Measurements from ENCODE around the gene QPCTL.
A peak's percentile ranks its signal among the peaks of the same experiment; 100 is the strongest.
"Not testable (repeated sequence)": the region's sequence is repeated elsewhere in the genome, so short reads cannot be mapped to it uniquely, and the experiment has no call there.

The QPCTL gene

DNA sequence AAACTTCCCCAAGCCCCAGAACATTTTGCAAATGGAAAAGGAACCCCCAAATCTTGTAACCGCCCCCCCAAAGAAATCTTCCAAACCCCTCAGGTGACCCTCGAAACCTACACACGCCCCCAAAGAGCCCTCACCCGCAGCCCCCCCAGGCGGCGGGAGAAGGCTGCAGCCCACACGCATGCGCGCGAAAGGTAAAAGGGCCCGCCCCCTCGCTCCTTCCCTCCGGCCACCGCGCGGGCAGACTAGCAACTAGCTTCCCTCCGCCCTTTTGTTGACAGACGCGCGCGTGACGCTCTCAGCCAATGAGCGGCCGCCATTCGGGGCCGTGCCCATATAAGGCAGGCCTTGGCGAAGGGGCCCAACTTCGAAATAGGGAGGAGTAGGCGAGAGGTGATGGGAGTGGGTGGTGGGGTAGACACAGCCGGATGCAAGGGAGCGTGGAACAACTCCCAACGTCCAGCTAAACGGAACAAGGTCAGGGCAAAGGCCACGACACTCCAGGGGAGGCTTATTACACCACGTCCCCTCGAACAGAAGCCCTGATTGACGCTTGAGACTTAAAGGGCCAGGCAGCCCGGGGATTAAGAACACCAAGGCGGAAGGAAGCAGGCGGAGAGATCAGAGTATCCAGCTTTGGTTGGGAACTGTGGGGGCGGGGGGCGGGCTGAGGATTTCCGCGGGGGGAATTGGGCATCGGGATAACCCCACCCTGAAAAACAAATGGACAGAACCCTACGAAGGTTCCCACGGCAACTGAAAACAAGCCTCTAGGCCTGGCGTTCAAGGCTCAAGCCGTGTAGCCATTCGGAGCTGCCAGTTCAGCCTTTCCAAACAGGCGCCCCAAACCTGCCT lies 24.9 kb downstream of the QPCTL start:
- peak; percentile 26 for TF ChIP-seq CTCF (IDR thresholded peaks at IDR 0.05; ENCODE audit: low read depth, low read length)
- DNase-seq (ENCODE audit: low read depth in 2 of 2), result peak; percentile 99 to 100
- peak overlapping the region; percentile 72 to 73 for H3K4me3 ChIP-seq (replicated peaks in 1 of 2; ENCODE audit: low read depth in 2 of 2, low read length in 2 of 2)

GRCh38 chr19:45717983-45718650 lies 25.7 kb downstream of the QPCTL start:
- peak overlapping the region; percentile 26 to 35 for H3K4me3 ChIP-seq (replicated peaks in 1 of 2; ENCODE audit: low read depth in 2 of 2, low read length in 2 of 2)
- no peak for TF ChIP-seq CTCF (IDR thresholded peaks at IDR 0.05; ENCODE audit: low read depth, low read length)
- DNase-seq (ENCODE audit: low read depth in 2 of 2), result no peak

DNA sequence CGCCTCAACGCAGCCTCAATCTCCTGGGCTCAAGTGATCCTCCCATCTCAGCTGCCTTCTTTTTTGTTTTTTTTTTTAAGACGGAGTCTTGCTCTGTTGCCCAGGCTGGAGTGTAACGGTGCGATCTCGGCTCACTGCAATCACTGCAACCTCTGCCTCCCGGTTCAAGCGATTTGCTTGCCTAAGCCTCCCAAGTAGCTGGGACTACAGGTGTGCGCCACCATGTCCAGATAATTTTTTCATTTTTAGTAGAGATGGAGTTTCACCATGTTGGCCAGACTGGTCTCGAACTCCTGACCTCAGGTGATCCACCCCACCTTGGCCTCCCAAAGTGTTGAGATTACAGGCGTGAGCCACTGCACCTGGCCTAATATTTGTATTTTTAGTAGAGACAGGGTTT lies 27.6 kb downstream of the QPCTL start:
- not testable (repeated sequence) for DNase-seq (ENCODE audit: low read depth in 2 of 2); H3K4me3 ChIP-seq (replicated peaks in 1 of 2; ENCODE audit: low read depth in 2 of 2, low read length in 2 of 2)

DNA sequence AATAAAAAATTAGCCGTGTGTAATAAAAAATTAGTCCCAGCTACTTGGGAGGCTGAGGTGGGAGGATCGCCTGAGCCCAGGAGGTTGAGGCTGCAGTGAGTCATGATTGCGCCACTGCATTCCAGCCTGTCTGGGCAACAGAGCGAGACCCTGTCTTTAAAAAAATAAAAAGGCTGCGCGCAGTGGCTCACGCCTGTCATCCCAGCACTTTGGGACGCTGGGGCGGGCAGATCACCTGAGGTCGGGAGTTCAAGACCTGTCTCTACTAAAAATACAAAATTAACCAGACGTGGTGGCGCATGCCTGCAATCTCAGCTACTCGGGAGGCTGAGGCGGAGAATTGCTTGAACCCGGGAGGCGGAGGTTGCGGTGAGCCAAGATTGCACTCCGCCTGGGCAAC lies 36.2 kb downstream of the QPCTL start:
- not testable (repeated sequence) for DNase-seq (ENCODE audit: low read depth in 2 of 2); H3K4me3 ChIP-seq (replicated peaks in 1 of 2; ENCODE audit: low read depth in 2 of 2, low read length in 2 of 2)

DNA sequence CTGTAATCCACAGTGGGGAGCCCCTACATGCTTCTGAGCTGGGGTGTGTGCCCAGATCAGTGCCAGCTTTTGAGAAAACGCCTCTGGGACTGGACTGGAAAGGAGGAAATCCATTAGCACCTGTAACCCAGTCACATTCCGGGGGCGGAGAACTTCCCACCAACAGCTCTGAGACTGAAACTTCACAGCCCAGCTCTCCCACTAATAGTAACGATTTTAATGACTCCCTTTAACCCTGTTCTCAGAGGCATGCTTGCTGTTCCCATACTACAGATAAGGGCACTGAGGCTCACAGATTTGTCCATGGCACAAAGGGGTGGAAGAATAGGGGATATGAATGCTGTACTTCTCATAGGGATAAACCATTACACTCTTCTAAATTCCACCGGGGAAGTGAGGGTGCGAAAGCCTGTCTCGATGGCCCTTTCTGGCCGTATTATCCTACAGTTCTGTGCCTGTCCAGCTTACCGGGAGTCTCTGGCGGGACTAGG lies 37.4 kb downstream of the QPCTL start:
- peak overlapping the region; percentile 92 to 94 for H3K4me3 ChIP-seq (replicated peaks in 1 of 2; ENCODE audit: low read depth in 2 of 2, low read length in 2 of 2)
- peak in 1 of 2 donors; percentile 15 for DNase-seq (ENCODE audit: low read depth in 2 of 2)
- TF ChIP-seq CTCF (IDR thresholded peaks at IDR 0.05; ENCODE audit: low read depth, low read length), result no peak

DNA sequence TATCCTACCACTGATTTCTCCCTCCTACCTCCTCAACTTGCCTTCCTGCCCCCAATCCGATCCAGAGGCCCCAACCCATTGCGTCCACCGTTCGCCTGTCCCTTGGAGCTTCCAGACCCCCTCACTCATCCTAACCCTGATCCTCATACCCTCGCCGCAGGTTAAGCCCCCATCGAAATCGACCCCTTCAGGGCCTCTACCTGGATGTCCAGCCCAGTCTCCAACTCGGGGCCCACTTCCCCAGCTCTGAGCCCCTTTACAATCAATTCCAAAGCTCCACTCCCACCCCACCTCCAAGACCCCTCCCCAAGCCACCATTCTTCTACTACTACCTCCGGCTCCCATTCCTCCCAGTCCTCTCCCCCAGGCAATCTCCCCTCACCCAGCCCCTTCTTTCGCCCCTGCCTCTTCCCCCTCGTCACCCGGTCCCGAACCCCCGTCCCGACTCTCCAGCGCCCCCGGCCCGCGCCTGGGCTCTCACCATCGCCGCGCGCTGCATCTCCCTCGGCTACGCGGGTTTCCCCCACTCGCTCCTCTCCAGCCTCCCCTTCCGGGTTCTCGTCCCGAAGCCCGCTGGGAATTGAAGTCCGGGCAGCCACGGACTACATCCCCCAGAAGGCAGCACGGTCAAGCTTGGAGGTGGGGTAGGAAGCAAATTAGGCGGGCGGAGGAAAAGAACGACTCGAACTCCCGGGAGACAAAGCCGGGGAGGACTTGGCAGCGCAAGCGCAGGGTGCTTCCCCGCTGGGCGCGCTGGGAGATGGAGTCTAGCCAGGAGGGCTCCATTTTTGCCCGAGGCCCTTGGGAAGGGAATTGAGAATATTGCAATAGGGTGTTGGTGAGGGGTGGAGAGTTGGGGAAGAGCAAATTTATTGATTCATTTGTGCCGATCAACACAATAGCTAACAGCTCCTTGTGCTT lies 38.2 kb downstream of the QPCTL start, which contains the start of gene FBXO46:
TSS of gene FBXO46 (minus strand) at position 529 of the 921 bp plus-strand sequence. CDS start 17,401 bp downstream, outside the sequence.
- peak within 1 kb of the TSS; percentile 92 to 94 for H3K4me3 ChIP-seq (replicated peaks in 1 of 2; ENCODE audit: low read depth in 2 of 2, low read length in 2 of 2)
- no peak for TF ChIP-seq CTCF (IDR thresholded peaks at IDR 0.05; ENCODE audit: low read depth, low read length)
- DNase-seq (ENCODE audit: low read depth in 2 of 2), result peak; percentile 99 to 100

DNA sequence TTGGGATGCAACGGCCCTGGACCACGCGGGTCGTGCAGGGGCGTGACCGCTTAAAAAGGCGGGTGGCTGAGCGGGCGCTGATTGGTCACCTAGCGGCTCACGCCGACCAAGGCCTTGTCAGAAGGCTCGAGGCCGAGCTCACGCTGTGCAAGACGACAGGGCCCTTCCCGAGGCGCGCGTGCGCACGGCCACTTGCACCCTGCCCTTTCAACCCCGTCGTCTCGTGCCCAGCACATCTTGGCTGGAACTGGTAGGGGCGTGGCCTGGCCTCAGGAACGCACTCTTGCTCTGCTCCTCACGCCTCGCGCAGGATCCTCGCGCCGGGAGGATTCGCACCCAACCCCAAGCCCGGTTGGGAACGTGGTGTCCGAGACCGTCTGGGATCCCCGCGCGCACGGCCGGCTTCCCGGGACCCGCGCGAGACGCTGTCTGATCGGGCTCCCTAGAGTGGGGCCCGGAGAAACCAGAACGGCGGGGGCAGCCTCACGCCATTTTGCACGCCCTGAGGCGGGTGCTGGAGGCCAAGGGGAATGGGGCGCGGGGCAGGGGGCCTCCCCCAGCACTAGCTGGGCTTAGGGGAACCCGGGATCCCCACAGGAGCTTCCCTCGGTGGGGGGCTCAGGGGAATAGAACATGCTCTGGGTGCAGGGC lies 40.8 kb downstream of the QPCTL start, which contains the start of gene MEIOSIN:
TSS of gene MEIOSIN (plus strand) at position 280 of the 651 bp plus-strand sequence. CDS start 1,938 bp downstream, outside the sequence.
- no peak for DNase-seq (ENCODE audit: low read depth in 2 of 2)
- H3K4me3 ChIP-seq (replicated peaks in 1 of 2; ENCODE audit: low read depth in 2 of 2, low read length in 2 of 2), result no peak within 1 kb of the TSS
- TF ChIP-seq CTCF (IDR thresholded peaks at IDR 0.05; ENCODE audit: low read depth, low read length), result no peak
